22Rv1 (cell line): ENCODE data around the gene ADGRG6.

ENCODE experiments used
- H3K27ac ChIP-seq: fragments of 450-650 bp; 2 replicates; pipeline ENCODE4 v1.5.1; 2017
- CTCF ChIP-seq: fragments of 450-650 bp; IDR thresholded peaks from 2 replicates; pipeline ENCODE4 v1.5.1; 2017; ENCODE audit warnings: mild to moderate bottlenecking
- ZFX ChIP-seq: fragments of 450-650 bp; IDR thresholded peaks from 2 replicates; pipeline ENCODE4 v1.6.1; 2017; ENCODE audit warnings: antibody characterized with exemption, borderline replicate concordance

The ADGRG6 gene

GRCh38 chr6:142455957-142456589 is 154.3 kb downstream of the ADGRG6 start:
- TF ChIP-seq CTCF = no peak
- no peak for TF ChIP-seq ZFX
- no peak overlapping the region for H3K27ac ChIP-seq

GRCh38 chr6:142457638-142458406 is 156.0 kb downstream of the ADGRG6 start:
- H3K27ac ChIP-seq = no peak overlapping the region
- TF ChIP-seq ZFX (no peak), CTCF (no peak)

- H3K27ac ChIP-seq = no peak overlapping the region
- TF ChIP-seq CTCF = no peak
- TF ChIP-seq ZFX = no peak
Measured at GRCh38 chr6:142458836-142459235, 157.0 kb downstream of the ADGRG6 start.

- H3K27ac ChIP-seq = no peak overlapping the region
- TF ChIP-seq CTCF = no peak
- TF ChIP-seq ZFX = no peak
Measured at GRCh38 chr6:142459271-142459670, 157.5 kb downstream of the ADGRG6 start.

- no peak overlapping the region for H3K27ac ChIP-seq
- peak; percentile 29 for TF ChIP-seq CTCF
- TF ChIP-seq ZFX = no peak
Measured at GRCh38 chr6:142462260-142462659, 160.5 kb downstream of the ADGRG6 start.

GRCh38 chr6:142463988-142464387 is 162.2 kb downstream of the ADGRG6 start:
- H3K27ac ChIP-seq = no peak overlapping the region
- no peak for TF ChIP-seq ZFX
- TF ChIP-seq CTCF = no peak

- no peak overlapping the region for H3K27ac ChIP-seq
- TF ChIP-seq CTCF = no peak
- TF ChIP-seq ZFX = no peak
Measured at GRCh38 chr6:142469220-142469619, 167.4 kb downstream of the ADGRG6 start.
